Measurements from ENCODE around the gene PLSCR5. TPM values are rescaled to one million over a fixed set of nuclear protein-coding genes. Genes with fewer than 3 reads are reported as not detected.

The PLSCR5 gene
- total RNA-seq, 1 donor from 2014 or later = not detected

- H3K79me2 ChIP-seq (ENCODE audit: insufficient read depth, low read length) = no peaks in the 10 kb centered on the region
- Mint-ChIP-seq H3K36me3 (ENCODE audit: low read depth, unreplicated experiment) (no peaks in the 10 kb centered on the region), H3K4me3 (ENCODE audit: unreplicated experiment) (no peak overlapping the region), H3K27me3 (ENCODE audit: low read depth, unreplicated experiment) (no peaks in the 10 kb centered on the region), H3K4me1 (ENCODE audit: low read depth, unreplicated experiment) (no peaks in the 10 kb centered on the region), H3K9me3 (ENCODE audit: unreplicated experiment) (no peaks in the 10 kb centered on the region), H3K27ac (ENCODE audit: unreplicated experiment) (no peak overlapping the region)
- no peak overlapping the region for H3K4me3 ChIP-seq (ENCODE audit: insufficient read depth, low read depth, low read length)
- no peak overlapping the region for H3K27ac ChIP-seq (ENCODE audit: low read depth, low read length)
- H3K36me3 ChIP-seq (ENCODE audit: insufficient read depth, low read length) = no peaks in the 10 kb centered on the region
- no peaks in the 10 kb centered on the region for H3K9me3 ChIP-seq (ENCODE audit: insufficient read depth, low read depth, low read length)
- H3K27me3 ChIP-seq (ENCODE audit: insufficient read depth, low read length) = no peaks in the 10 kb centered on the region
- no peaks in the 10 kb centered on the region for H4K20me1 ChIP-seq (ENCODE audit: insufficient read depth, low read length)
- DNase-seq (ENCODE audit: low read depth) = no peak
- H3K4me1 ChIP-seq (ENCODE audit: insufficient read depth, low read length) = no peaks in the 10 kb centered on the region
- H3K4me2 ChIP-seq (ENCODE audit: low read length) = peak overlapping the region; percentile 35
- FAIRE-seq = no peak
- no peak overlapping the region for H2AFZ ChIP-seq (ENCODE audit: low read depth, low read length)
- no peak overlapping the region for H3K9ac ChIP-seq (ENCODE audit: low read length)
- TF ChIP-seq CTCF (IDR thresholded peaks at IDR 0.05; ENCODE audit: insufficient read depth, low read depth, low read length) = no peak
- no peak for TF ChIP-seq EZH2 (IDR thresholded peaks at IDR 0.05; ENCODE audit: insufficient read depth, low read length)
These were observed 20.1 kb upstream of the PLSCR5 start for GRCh38 chr3:146625186-146625775.

- Histone ChIP-seq H3K4me1 (ENCODE audit: insufficient read depth, low read length) (no peaks in the 10 kb centered on the region), H3K79me2 (ENCODE audit: insufficient read depth, low read length) (no peaks in the 10 kb centered on the region), H3K27ac (ENCODE audit: low read depth, low read length) (no peak overlapping the region), H2AFZ (ENCODE audit: low read depth, low read length) (no peak overlapping the region), H3K4me2 (ENCODE audit: low read length) (no peak overlapping the region), H3K36me3 (ENCODE audit: insufficient read depth, low read length) (no peaks in the 10 kb centered on the region), H3K9ac (ENCODE audit: low read length) (no peak overlapping the region), H3K4me3 (ENCODE audit: insufficient read depth, low read depth, low read length) (no peak overlapping the region), H4K20me1 (ENCODE audit: insufficient read depth, low read length) (no peaks in the 10 kb centered on the region), H3K27me3 (ENCODE audit: insufficient read depth, low read length) (no peaks in the 10 kb centered on the region), H3K9me3 (ENCODE audit: insufficient read depth, low read depth, low read length) (no peaks in the 10 kb centered on the region)
- TF ChIP-seq CTCF (IDR thresholded peaks at IDR 0.05; ENCODE audit: insufficient read depth, low read depth, low read length) = no peak
- TF ChIP-seq EZH2 (IDR thresholded peaks at IDR 0.05; ENCODE audit: insufficient read depth, low read length) = no peak
- Mint-ChIP-seq H3K36me3 (ENCODE audit: low read depth, unreplicated experiment) (no peaks in the 10 kb centered on the region), H3K27ac (ENCODE audit: unreplicated experiment) (no peak overlapping the region), H3K9me3 (ENCODE audit: unreplicated experiment) (no peaks in the 10 kb centered on the region), H3K4me1 (ENCODE audit: low read depth, unreplicated experiment) (no peaks in the 10 kb centered on the region), H3K4me3 (ENCODE audit: unreplicated experiment) (no peak overlapping the region), H3K27me3 (ENCODE audit: low read depth, unreplicated experiment) (no peaks in the 10 kb centered on the region)
- DNase-seq (ENCODE audit: low read depth) (no peak), FAIRE-seq (no peak)
These were observed 16.6 kb upstream of the PLSCR5 start for GRCh38 chr3:146621723-146622122.

GRCh38 chr3:146612015-146612414, 6.9 kb upstream of the PLSCR5 start:
- TF ChIP-seq CTCF (IDR thresholded peaks at IDR 0.05; ENCODE audit: insufficient read depth, low read depth, low read length) (no peak), EZH2 (IDR thresholded peaks at IDR 0.05; ENCODE audit: insufficient read depth, low read length) (no peak)
- H3K27ac Mint-ChIP-seq (ENCODE audit: unreplicated experiment) = no peak overlapping the region
- no peaks in the 10 kb centered on the region for H3K9me3 ChIP-seq (ENCODE audit: insufficient read depth, low read depth, low read length)
- H3K4me1 Mint-ChIP-seq (ENCODE audit: low read depth, unreplicated experiment) = no peaks in the 10 kb centered on the region
- H3K27me3 ChIP-seq (ENCODE audit: insufficient read depth, low read length) = no peaks in the 10 kb centered on the region
- no peaks in the 10 kb centered on the region for H3K36me3 ChIP-seq (ENCODE audit: insufficient read depth, low read length)
- no peaks in the 10 kb centered on the region for H3K4me1 ChIP-seq (ENCODE audit: insufficient read depth, low read length)
- H4K20me1 ChIP-seq (ENCODE audit: insufficient read depth, low read length) = no peaks in the 10 kb centered on the region
- no peak overlapping the region for H3K9ac ChIP-seq (ENCODE audit: low read length)
- no peak overlapping the region for H3K4me2 ChIP-seq (ENCODE audit: low read length)
- H3K9me3 Mint-ChIP-seq (ENCODE audit: unreplicated experiment) = no peaks in the 10 kb centered on the region
- H3K27ac ChIP-seq (ENCODE audit: low read depth, low read length) = no peak overlapping the region
- H3K79me2 ChIP-seq (ENCODE audit: insufficient read depth, low read length) = no peaks in the 10 kb centered on the region
- H3K4me3 ChIP-seq (ENCODE audit: insufficient read depth, low read depth, low read length) = no peak overlapping the region
- no peak overlapping the region for H3K4me3 Mint-ChIP-seq (ENCODE audit: unreplicated experiment)
- no peak overlapping the region for H2AFZ ChIP-seq (ENCODE audit: low read depth, low read length)
- no peaks in the 10 kb centered on the region for H3K36me3 Mint-ChIP-seq (ENCODE audit: low read depth, unreplicated experiment)
- DNase-seq (ENCODE audit: low read depth) = no peak
- no peaks in the 10 kb centered on the region for H3K27me3 Mint-ChIP-seq (ENCODE audit: low read depth, unreplicated experiment)
- no peak for FAIRE-seq
